COR-L47 (cell line): ENCODE data around the gene PRSS1.

ENCODE experiments used
- DNase-seq: peaks from one replicate; lab custom pipeline; 2025; lab: John Stamatoyannopoulos, UW

PRSS1 gene

DNA sequence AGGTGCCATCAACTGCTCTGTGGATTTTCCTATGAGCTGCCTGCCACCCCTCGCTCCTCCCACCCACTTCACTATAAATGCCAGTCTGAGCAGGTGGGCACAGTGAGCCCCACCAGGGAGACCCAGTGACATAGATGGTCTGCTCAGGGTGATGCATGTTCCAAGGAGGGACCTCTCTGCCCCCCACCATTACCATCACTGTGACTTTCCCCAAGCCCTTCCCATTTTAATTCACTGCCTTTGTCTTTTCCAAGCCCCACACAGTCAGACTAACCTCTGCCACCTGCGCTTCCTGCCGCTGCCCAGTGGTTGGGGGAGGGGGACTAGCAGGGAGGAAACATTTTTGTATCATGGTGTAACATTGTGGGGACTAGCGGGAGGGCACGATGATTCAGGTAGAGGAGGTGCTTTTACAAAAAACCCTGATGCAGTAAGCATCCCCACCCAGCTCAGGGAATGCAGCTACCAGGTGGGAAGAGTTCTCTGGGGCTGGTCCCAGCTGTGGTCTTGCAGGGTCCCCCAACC lies 46.1 kb downstream of the PRSS1 start:
- DNase-seq: peak; percentile 41

GRCh38 chr7:142796001-142796500 lies 46.8 kb downstream of the PRSS1 start:
- no peak for DNase-seq

- DNase-seq: no peak
Observed at GRCh38 chr7:142796501-142797390, 47.5 kb downstream of the PRSS1 start.

DNA sequence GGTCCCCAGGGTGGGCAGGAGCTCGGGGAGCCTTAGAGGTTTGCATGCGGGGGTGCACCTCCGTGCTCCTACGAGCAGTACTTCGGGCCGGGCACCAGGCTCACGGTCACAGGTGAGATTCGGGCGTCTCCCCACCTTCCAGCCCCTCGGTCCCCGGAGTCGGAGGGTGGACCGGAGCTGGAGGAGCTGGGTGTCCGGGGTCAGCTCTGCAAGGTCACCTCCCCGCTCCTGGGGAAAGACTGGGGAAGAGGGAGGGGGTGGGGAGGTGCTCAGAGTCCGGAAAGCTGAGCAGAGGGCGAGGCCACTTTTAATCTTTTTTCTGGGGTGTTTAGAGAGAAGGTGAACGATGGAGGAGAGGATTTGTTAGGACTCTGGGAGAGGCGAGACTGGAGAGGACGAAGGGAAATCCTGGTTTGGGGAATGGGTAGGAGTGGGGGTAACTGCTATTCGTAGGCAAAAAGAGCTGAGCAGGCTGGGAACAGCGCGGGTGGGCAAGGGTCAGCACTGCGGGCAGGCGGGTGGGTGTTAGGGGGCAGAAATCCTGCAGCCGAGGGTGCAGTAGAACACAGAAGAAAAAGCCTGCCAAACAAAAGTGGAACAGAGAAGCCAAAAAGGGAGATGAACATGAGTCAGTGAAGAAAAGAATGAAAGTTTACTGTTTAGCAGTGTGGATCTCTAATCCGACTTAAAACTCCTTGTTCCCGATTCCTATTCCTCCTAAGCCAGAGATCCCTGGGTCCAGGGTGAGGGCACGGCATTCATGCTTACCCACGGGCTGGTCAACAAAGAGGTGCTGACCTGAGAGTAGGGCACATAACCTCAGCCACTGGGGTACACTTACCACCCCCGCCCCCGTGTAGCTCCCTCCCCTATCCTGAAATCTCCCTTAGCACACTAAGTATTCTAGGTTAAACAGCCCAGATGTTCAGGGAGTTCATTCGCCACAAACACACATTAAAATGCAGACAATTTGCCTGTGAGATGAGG lies 48.4 kb downstream of the PRSS1 start:
- no peak for DNase-seq

GRCh38 chr7:142798451-142799436 lies 49.5 kb downstream of the PRSS1 start:
- DNase-seq: no peak

GRCh38 chr7:142799437-142799835 lies 50.2 kb downstream of the PRSS1 start:
- DNase-seq: no peak

DNA sequence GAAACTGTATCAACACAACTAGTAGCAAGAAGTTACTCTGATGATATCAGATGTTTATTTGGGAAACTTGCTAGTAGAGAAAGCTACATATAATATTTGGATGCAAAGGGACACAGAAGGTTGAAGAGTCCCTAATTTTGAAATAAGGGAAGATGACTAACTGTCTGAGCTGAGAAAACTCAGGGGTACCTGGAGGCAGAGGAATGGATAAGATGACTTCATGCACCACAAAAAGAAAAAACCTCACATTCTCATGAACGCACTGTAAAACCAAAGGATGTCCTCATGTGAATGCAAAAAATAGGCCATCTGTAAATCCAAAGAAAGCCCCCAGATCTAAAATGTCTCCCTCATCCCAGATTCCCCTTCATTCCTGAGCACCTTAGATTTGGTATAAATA lies 50.8 kb downstream of the PRSS1 start:
- no peak for DNase-seq

DNA sequence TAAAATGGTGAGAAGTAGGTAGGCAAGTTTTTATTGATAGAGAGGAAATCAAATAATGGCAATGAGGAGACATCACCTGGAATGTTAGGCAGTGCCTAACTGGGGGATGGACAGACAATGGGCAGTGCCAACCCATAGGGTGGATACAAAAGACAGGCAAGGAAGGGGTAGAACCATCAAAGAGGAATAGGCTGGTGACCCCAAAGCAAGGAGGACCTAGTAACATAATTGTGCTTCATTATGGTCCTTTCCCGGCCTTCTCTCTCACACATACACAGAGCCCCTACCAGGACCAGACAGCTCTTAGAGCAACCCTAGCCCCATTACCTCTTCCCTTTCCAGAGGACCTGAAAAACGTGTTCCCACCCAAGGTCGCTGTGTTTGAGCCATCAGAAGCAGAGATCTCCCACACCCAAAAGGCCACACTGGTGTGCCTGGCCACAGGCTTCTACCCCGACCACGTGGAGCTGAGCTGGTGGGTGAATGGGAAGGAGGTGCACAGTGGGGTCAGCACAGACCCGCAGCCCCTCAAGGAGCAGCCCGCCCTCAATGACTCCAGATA lies 51.5 kb downstream of the PRSS1 start:
- no peak for DNase-seq

DNA sequence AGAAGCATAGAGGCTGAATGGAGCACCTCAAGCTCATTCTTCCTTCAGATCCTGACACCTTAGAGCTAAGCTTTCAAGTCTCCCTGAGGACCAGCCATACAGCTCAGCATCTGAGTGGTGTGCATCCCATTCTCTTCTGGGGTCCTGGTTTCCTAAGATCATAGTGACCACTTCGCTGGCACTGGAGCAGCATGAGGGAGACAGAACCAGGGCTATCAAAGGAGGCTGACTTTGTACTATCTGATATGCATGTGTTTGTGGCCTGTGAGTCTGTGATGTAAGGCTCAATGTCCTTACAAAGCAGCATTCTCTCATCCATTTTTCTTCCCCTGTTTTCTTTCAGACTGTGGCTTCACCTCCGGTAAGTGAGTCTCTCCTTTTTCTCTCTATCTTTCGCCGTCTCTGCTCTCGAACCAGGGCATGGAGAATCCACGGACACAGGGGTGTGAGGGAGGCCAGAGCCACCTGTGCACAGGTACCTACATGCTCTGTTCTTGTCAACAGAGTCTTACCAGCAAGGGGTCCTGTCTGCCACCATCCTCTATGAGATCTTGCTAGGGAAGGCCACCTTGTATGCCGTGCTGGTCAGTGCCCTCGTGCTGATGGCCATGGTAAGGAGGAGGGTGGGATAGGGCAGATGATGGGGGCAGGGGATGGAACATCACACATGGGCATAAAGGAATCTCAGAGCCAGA lies 52.5 kb downstream of the PRSS1 start:
- DNase-seq: no peak

DNA sequence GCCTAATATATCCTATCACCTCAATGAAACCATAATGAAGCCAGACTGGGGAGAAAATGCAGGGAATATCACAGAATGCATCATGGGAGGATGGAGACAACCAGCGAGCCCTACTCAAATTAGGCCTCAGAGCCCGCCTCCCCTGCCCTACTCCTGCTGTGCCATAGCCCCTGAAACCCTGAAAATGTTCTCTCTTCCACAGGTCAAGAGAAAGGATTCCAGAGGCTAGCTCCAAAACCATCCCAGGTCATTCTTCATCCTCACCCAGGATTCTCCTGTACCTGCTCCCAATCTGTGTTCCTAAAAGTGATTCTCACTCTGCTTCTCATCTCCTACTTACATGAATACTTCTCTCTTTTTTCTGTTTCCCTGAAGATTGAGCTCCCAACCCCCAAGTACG lies 53.0 kb downstream of the PRSS1 start:
- no peak for DNase-seq
